Cardiac muscle cell (in vitro differentiated cells and primary cell): Measurements from ENCODE around the gene DNAAF1. TPM values are rescaled to one million over a fixed set of nuclear protein-coding genes. Genes with fewer than 3 reads are reported as not detected.
"Not testable (repeated sequence)": the region's sequence is repeated elsewhere in the genome, so short reads cannot be mapped to it uniquely, and the experiment has no call there.

ENCODE experiments used
- DNase-seq, 2 donors: peaks; one replicate each; pipeline versions ENCODE4 v3.0.0 to v3.0.0-alpha.2; 2010 to 2017; ENCODE audit warnings: low read depth in 1 of 2, low spot score in 1 of 2
- H3K27ac ChIP-seq: fragments of 200-600 bp; sonication (generic); 2 replicates; pipeline ENCODE4 v1.5.1; 2016
- H3K27me3 ChIP-seq: fragments of 200-600 bp; sonication (generic); 2 replicates; pipeline ENCODE4 v1.6.0; 2016; ENCODE audit warnings: control low read depth
- H3K36me3 ChIP-seq: fragments of 200-600 bp; sonication (generic); 2 replicates; pipeline ENCODE4 v1.5.1; 2016; ENCODE audit warnings: control low read depth
- H3K4me1 ChIP-seq: fragments of 200-600 bp; sonication (generic); 2 replicates; pipeline ENCODE4 v1.8.1; 2017; ENCODE audit warnings: low read depth, mild to moderate bottlenecking, mixed run types
- H3K4me3 ChIP-seq: fragments of 200-600 bp; sonication (generic); 2 replicates; pipeline ENCODE4 v1.5.1; 2016; ENCODE audit warnings: mild to moderate bottlenecking
- H3K9me3 ChIP-seq: fragments of 200-600 bp; sonication (generic); 2 replicates; pipeline ENCODE4 v1.5.1; 2017; ENCODE audit warnings: low read depth, mild to moderate bottlenecking, control low read depth
- CTCF ChIP-seq: IDR thresholded peaks from 2 replicates; pipeline ENCODE4 v1.5.1; 2012; ENCODE audit warnings: low read depth, mild to moderate bottlenecking, low read length
- polyA plus RNA-seq: library from polyadenylated mRNA; unstranded; fragments of >200 nt; fragmentation: Nextera tagmentation; extraction: Ambion mirVana; gene quantifications from 2 replicates; pipeline ENCODE4 v1.2.1, GENCODE V29; 2016
- total RNA-seq: library from RNA; depleted of rRNA; stranded (reverse); fragments of >200 nt; gene quantifications from 2 replicates; pipeline ENCODE4 v1.2.3, GENCODE V29; 2016

Gene DNAAF1
- total and polyA plus RNA-seq, 2 experiments from 2014 or later, result 0.51 to 0.82 TPM

- no peak overlapping the region for H3K27ac ChIP-seq
- H3K36me3 ChIP-seq, result no peaks in the 10 kb centered on the region
- no peak for DNase-seq
- peaks cover 6% of the 10 kb centered on the region for H3K4me1 ChIP-seq
- no peaks in the 10 kb centered on the region for H3K9me3 ChIP-seq
- no peaks in the 10 kb centered on the region for H3K27me3 ChIP-seq
- no peak overlapping the region for H3K4me3 ChIP-seq
- TF ChIP-seq CTCF, result no peak
Measured at GRCh38 chr16:84212631-84213030, 67.5 kb downstream of the DNAAF1 start.

- Histone ChIP-seq H3K27me3 (no peaks in the 10 kb centered on the region), H3K4me1 (peaks cover 6% of the 10 kb centered on the region), H3K27ac (no peak overlapping the region), H3K36me3 (no peaks in the 10 kb centered on the region), H3K9me3 (no peaks in the 10 kb centered on the region), H3K4me3 (no peak overlapping the region)
- TF ChIP-seq CTCF, result no peak
- peak in 1 of 2 donors; percentile 15 for DNase-seq
Measured at GRCh38 chr16:84214451-84215066, 69.5 kb downstream of the DNAAF1 start.

GRCh38 chr16:84215531-84215930 lies 70.4 kb downstream of the DNAAF1 start:
- Histone ChIP-seq H3K9me3 (no peaks in the 10 kb centered on the region), H3K27ac (no peak overlapping the region), H3K4me1 (peaks cover 6% of the 10 kb centered on the region), H3K4me3 (no peak overlapping the region), H3K36me3 (no peaks in the 10 kb centered on the region), H3K27me3 (no peaks in the 10 kb centered on the region)
- TF ChIP-seq CTCF, result no peak
- no peak for DNase-seq

GRCh38 chr16:84216144-84216543 lies 71.0 kb downstream of the DNAAF1 start:
- not testable (repeated sequence) for H3K4me3 ChIP-seq, H3K36me3 ChIP-seq, H3K27me3 ChIP-seq, H3K9me3 ChIP-seq, DNase-seq, H3K4me1 ChIP-seq, H3K27ac ChIP-seq

GRCh38 chr16:84218176-84218823 lies 73.2 kb downstream of the DNAAF1 start:
- H3K27ac ChIP-seq, result no peak overlapping the region
- no peaks in the 10 kb centered on the region for H3K27me3 ChIP-seq
- H3K4me3 ChIP-seq, result no peak overlapping the region
- peaks cover 6% of the 10 kb centered on the region for H3K4me1 ChIP-seq
- no peak for DNase-seq
- TF ChIP-seq CTCF, result no peak
- no peaks in the 10 kb centered on the region for H3K36me3 ChIP-seq
- no peaks in the 10 kb centered on the region for H3K9me3 ChIP-seq

- H3K36me3 ChIP-seq, result no peaks in the 10 kb centered on the region
- DNase-seq, result no peak
Measured at GRCh38 chr16:84218956-84219355, 73.8 kb downstream of the DNAAF1 start.

More at GRCh38 chr16:84218956-84219355, 73.8 kb downstream of the DNAAF1 start:
- Histone ChIP-seq H3K9me3 (no peaks in the 10 kb centered on the region), H3K27ac (no peak overlapping the region), H3K4me3 (no peak overlapping the region), H3K27me3 (no peaks in the 10 kb centered on the region), H3K4me1 (peaks cover 6% of the 10 kb centered on the region)
- TF ChIP-seq CTCF, result no peak
